Medulla oblongata (tissue), 1 donor: ENCODE results near the gene NTM.

ENCODE experiments used
- DNase-seq: peaks from one replicate; pipeline ENCODE4 v3.0.0-alpha.2; 2015; ENCODE audit errors: extremely low spot score

The NTM gene

GRCh38 chr11:131687291-131688047 lies 317.1 kb downstream of the NTM start:
- DNase-seq: no peak

GRCh38 chr11:131688048-131688693 lies 317.8 kb downstream of the NTM start:
- DNase-seq: peak; percentile 69

DNA sequence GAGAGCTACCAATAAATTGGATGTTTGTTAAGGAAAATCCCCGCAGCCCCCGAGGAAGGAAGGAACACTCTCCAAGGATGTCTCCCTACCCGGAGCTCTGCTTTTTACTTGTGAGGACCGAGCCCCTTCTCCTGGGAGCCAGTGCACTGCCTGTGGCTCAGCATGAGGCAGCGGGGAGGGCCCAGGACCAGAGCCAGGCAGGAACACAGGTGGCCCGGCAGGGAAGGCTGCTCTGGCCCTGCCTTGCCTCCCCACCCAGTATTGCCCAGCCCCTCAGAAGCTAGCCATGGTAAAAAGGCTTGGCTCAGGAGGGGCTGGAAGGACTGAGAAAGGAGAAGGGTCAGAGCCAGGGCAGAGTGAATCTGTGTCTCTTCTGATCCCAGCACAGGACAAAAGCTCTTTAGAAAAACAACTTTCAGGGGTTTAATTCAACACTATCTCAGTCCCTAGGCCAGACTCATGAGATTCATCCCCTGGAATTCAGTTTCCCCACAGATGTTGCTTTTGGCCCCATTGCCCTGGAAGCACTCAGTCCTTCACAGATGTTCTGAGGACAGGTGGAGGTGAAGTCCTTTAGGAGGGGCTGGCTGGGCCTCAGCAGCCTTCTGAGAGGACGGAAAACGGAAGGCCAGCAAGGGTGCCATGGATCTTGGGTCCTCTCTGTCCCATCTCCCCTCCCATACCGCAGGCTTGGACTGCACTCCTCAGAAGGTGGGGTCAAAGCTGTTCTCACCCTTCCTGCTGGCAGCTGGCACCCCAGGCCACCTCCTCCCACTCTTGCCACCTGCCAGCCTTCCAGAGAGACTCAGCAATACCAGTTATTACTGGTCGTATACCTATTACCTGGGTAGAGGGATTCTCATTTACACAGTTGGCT lies 318.9 kb downstream of the NTM start:
- no peak for DNase-seq

GRCh38 chr11:131690362-131690761 lies 319.9 kb downstream of the NTM start:
- DNase-seq: no peak

- no peak for DNase-seq
These were observed 320.4 kb downstream of the NTM start for GRCh38 chr11:131690776-131691175.

DNA sequence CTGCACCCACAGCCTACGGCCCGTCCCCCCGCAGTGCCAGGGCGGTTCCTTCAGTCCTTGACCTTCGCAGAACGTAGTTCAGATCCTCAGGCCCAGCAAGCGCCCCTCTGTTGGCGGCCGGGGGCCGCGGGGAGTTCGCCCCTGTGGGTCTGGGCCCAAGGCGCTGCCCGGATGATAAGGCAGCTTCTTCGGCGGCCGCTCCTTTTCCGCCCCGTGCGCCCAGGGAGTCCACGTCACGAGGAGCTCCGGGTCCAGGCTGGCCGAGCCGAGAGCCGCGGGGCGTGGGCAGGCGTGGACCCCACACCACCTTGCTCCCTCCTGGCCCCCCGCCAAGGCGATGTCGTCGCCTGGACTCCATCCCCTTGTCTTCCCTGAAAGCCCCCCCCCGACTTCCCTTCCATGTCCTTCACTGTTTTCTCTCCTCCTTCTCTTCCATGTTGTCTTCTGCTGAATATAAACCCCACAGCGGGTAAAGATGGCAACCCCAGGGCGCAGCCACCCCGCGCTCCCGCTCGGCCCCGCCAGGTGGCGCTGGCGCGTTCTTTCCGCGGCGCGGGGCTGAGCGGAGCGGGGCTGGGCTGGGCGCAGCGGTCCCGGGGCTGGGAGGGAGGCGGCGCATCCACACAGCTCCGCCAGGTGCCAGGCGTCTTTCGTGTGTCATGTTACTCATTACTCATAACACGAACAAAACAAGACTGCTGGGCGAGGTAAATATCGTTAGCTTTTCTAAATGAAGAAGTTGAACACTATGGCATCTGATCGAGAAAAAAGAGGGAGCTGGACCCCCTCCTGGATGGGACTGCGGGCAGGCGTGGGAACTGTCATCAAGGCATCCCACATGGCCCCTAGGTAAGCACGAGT lies 321.0 kb downstream of the NTM start:
- DNase-seq: no peak

GRCh38 chr11:131692151-131692550 lies 321.7 kb downstream of the NTM start:
- DNase-seq: no peak

GRCh38 chr11:131692961-131693360 lies 322.5 kb downstream of the NTM start:
- DNase-seq: no peak

DNA sequence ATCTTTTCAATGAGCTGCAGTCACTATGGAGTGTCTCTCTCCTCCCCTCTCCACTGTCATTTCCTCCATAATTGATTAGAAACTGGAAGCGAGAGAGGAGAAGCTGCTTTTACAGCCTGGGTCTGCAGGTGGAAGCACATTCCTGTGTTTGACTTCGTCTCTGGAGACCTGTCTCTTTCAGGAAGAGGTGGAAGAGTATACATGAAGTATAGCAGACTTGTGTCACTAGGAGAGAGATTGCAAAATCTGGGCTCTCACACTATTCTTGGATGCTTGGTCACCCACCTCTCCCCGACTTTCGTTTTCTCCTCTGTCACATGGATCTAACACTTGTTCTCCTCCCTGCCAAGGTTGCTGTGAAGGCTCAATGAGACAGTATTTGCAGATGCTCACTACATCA lies 323.3 kb downstream of the NTM start:
- DNase-seq: peak; percentile 44

GRCh38 chr11:131694526-131695424 lies 324.4 kb downstream of the NTM start:
- peak; percentile 88 for DNase-seq

- DNase-seq: no peak
These were observed 325.5 kb downstream of the NTM start for GRCh38 chr11:131695889-131696429.

DNA sequence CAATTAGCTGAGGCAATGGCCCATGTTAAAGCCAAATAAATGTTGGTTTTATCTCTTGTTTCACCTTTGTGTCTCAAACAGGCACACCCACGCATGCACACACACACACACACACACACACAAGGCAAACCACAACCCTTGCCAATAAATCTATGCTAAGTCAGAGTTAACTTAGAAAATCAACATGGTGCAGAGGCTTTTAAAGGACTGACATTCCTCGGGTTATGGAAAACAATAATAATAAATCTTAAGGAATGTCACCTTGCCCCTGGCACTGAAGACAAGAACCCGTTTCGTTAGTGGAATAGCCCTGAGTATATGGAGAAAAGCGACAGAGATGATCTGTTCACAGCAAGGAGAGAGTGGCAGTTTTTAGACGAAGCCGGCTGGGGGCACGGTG lies 326.3 kb downstream of the NTM start:
- no peak for DNase-seq

GRCh38 chr11:131703311-131703710 lies 332.9 kb downstream of the NTM start:
- no peak for DNase-seq

DNA sequence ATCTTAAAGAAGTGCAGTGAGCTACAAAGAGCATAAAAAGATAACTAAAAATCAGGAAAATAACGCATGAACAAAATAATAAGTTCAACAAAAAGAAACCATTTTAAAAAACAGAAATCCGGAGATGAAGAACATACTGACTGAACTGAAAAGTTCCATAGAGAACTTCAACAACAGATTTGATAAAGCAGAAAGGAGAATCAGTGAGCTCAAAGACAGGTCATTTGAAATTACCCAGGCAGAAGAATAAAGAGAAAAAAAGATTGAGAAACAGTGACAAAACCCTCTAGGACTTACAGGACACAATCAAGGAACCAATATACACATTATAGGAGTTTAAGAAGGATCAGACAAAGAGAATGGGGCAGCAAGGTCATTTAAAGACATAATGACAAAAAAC lies 334.3 kb downstream of the NTM start:
- DNase-seq: no peak

DNA sequence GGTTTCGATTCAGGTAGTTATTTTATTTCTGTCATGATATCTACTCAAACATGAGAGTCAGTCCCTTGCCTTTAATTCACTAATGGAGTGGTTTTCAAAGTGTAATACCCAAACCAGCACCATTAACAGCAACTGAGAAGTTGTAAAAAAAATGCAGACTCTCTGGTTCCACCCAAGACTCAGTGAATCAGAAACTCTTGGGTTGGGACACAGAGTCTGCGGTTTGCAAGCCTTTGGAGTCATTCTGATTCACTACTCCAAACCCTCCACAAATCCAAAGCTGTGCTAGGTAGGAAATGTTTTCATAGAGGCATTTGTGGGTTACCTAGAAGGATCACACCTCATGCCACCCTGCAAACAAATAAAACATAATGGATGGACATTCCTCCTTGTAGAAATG lies 340.1 kb downstream of the NTM start:
- no peak for DNase-seq

DNA sequence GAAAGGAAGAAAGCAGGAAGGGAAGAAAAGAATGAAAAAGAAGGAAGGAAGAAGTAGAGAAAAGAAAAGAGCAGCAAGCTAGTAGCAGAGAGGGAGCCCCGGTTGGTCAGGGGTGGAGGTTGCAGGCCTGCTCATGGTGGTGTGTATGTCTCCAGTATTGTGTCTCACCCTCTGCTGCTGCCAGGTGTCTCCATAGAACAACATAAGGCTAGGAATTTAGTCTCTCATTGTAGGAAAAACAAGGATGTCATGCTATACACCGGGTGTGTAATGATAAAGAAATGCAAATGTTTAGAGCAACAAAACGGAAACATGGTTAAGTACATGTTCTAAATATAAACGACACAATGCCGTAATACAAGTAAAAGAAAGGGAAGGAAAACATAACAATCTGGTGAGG lies 342.5 kb downstream of the NTM start:
- DNase-seq: no peak

DNA sequence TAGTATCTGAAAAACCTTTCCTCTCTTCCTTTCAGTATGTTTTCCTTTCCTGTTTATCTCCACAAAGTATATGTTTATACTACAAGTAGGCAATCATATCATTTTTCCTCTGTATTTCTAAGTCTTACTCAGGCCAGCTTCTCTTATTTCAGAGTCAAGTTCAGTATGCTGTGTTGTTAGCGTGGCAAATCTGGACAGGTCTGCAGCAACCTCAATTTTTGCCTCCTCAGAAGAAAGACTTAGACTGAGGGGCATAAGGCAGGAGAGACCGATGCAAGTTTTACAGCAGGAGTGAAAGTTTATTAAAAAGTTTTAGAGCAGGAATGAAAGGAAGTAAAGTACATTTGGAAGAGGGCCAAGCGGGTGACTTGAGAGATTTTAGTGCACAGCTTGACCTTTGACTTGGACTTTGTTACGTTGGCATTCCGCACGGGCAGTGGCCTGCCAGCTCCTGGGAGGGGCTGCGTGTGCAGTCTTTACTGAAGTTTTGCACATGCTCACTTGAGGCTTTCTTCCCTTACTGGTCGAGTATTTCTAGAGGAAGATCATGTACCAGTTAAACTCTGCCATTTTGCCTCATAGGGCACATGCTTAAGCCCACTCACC lies 343.2 kb downstream of the NTM start:
- DNase-seq: no peak

GRCh38 chr11:131717616-131718015 lies 347.2 kb downstream of the NTM start:
- no peak for DNase-seq

DNA sequence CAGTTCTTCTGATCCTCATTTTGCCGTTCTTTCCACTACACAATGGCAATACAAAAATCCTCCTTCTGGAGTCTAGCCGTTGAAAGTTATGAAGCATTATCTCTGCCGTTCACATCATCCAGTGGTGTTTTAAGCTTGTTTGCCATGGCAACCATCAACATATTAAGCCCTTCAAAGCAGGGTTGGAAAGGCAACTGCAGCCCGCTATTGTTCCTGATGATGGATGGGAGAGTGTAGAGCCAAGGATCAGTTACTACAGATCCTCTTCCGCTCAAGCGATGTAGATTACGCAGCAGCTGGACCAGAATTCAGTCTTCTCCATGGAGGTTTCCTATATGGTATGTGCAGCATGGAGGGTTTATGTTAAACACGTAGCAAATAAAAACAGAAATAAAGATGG lies 352.7 kb downstream of the NTM start:
- DNase-seq: no peak

GRCh38 chr11:131724436-131724975 lies 354.1 kb downstream of the NTM start:
- DNase-seq: no peak
